Stimulated activated CD4-positive, alpha-beta T cell treated with anti-CD3 and anti-CD28 coated beads, Interleukin-2, amount 100 ng/mL, for 48 hours (primary cell): Measurements from ENCODE around the gene JUN.
"Not testable (repeated sequence)": the region's sequence is repeated elsewhere in the genome, so short reads cannot be mapped to it uniquely, and the experiment has no call there.

Experiments used
- DNase-seq, 2 donors: peaks; one replicate each; pipeline ENCODE4 v3.0.0-alpha.2; 2020

The JUN gene

GRCh38 chr1:58805716-58806571 lies 22.1 kb upstream of the JUN start:
- DNase-seq: no peak

DNA sequence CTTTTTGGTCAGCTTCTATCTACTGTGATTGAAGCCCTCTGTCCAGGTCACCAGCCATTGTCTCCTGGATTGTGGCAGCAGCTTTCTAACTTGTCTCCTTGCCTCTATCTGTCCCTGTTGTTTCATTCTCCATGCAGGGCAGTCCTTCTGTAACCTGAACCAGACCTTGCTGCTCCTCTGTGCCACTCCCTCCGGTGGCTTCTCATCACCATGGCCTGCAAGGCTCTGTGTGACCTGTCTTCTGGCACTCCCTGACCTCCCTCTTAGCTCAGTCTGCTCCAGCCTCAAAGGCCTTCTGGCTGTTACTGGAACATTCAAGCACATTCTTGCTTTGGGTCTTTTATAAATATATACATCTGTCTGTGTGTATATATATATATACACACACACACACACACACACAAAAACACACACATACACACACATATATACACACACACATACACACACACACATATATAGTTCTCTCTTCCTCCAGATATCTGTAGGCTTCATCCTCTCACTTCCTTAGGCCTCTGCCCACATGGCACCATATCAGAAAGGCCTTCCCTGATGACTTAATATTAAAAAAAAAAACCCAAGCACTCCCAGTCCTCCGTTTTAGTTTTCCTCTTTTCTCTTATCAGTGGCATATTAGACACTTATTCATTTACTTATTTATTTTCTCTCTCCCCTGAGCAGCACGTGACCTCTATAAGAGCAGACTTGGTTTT lies 21.2 kb upstream of the JUN start:
- no peak for DNase-seq

- DNase-seq: no peak
Observed at GRCh38 chr1:58803858-58804257, 20.0 kb upstream of the JUN start.

GRCh38 chr1:58802640-58803399 lies 19.0 kb upstream of the JUN start:
- DNase-seq: no peak

DNA sequence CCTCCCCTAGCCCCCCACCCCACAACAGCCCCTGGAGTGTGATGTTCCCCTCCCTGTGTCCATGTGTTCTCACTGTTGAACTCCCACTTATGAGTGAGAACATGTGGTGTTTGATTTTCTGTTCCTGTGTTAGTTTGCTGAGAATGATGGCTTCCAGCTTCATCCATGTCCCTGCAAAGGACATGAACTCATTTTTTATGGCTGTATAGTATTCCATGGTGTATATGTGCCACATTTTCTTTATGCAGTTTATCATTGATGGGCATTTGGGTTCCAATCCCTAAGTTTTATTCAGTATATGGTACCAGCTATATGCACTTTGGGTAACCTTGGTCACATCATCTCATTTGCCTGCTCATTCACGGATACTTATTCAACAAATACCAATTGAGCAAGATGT lies 17.4 kb upstream of the JUN start:
- DNase-seq: not testable (repeated sequence)

GRCh38 chr1:58799650-58800049 lies 15.8 kb upstream of the JUN start:
- DNase-seq: no peak

DNA sequence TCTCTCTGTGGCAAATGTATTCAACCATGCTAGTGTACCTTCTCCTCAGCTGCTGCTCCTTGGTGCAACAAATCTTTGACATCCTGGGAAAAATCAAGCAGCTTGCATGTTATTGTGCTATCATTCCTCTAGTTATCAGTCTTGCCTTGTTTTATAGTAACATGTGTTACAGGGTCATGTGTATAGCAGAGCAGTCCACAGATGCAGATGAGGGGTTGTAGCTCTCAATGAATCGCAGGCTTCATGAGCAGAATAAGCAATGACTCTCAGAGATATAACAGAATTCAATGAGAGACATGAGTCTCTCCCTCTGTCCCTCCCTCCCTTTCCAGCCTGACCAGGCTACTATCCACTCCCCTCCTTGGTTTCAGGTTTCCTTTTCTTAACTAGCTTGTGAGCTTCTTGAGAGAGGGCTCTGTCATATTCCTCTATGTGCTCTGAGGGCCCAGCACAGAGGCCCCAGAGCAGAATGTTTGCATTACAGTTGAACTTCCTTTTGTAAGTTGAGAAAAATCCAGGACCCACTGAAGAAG lies 15.1 kb upstream of the JUN start:
- no peak for DNase-seq

DNA sequence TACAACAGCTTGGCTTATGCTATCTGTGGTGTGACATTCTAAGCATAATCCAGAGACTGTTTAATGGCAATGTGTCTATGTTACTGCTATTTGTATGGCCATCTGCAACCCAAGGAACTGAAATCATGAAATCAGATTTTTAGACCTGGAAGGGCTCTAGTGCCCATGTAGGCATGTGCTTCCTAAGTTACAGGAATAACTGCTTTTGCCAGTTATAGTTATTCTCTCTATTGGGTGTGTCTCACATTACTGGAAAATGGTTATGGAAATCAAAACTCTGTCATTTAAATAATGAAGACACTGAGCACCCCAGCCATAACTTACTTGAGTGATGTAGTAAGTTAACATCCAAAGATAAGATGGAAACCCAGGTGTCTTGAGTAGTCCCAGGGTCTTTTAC lies 12.6 kb upstream of the JUN start:
- DNase-seq: no peak

DNA sequence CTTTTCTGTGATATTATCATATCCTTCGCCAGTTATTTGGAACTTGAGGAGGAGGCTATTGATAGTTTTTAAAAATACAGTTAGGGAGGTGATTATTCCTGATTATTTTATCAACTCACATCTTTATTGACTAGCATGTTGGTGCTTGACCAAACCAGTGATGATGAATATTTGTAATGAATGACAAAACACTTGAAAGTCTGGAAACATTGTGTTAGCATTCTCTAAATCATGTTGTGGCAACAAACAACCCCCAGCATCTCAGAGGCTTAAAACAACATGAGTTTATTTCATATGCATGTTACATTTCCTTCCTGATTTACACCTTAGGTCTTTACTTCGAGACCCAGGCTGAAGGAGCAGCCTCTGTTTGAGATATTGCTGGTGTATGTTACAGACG lies 10.7 kb upstream of the JUN start:
- no peak for DNase-seq

- no peak for DNase-seq
Observed at GRCh38 chr1:58792846-58793245, 9.0 kb upstream of the JUN start.

DNA sequence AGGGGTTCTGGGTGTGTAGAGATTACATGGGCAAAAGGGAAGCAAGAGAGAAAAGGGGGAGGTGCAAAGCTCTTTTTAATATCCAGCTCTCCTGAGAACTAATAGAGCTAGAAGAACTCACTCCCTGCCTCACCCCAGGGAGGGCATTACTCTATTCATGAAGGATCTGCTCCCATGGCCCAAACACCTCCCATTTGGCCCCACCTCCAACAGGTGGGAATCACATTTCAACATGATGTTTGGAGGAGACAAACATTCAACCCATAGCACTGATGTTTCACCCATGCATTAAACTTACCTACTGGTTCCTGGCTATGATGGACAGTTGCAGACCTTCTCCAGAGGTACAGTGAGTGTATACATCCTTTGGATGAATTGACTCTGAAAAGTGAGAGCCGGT lies 7.3 kb upstream of the JUN start:
- no peak for DNase-seq

DNA sequence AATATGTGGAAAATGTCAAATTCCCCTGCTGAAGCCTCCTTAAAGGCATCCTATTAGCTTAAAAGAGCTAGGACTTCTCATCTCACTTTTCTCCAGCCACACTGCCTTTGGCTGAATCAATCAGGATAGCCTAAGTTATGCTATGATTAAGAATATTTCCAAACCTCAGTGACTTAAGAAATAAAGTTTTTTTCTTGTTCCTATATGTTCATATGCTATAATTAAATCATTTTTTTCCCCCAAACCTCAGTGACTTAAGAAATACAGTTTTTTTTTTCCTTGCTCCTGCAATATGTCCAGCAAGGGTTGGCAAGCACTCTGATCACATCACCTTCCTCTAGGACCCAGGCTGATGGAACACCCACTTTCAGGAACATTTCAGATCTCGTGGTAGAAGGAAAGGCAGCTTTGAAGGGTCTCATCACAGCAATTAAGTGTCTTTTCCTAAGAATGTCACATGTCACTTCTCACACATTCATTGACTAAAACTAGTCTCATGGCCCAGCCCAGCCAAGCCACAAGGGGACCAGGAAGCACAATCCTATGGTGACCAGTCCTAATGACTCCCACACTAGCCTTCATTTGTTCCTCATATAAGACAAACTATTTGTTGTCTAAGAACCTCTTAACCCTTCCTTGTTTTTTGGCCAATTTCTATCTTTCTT lies 6.3 kb upstream of the JUN start:
- DNase-seq: no peak

DNA sequence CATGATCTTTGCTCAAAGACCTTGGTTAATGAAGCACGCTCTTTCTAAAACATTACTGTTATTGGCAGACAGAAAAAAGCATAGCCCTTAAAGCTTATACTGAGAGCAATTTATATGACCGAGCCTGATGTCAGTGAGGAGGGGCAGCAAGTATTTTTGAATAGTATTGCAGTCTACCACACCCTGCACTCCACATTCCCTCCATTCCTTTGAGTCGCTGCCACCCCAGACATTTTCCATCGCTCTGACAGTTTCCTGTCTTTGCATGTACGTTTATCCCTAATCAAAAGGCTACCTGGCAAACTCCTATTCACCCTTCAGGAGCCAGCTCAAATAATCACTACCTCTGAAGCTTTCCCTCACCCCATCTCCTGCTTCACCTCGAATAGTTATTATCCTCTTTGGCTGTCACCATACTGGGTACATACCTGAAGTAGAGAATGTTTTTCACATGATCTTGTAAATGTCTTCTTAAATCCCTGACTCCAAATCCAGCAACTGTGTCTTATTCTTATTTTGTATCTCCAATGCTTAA lies 5.5 kb upstream of the JUN start:
- DNase-seq: no peak

GRCh38 chr1:58788259-58788658 lies 4.4 kb upstream of the JUN start:
- DNase-seq: no peak

- DNase-seq: no peak
Observed at GRCh38 chr1:58786927-58787245, 3.0 kb upstream of the JUN start.

DNA sequence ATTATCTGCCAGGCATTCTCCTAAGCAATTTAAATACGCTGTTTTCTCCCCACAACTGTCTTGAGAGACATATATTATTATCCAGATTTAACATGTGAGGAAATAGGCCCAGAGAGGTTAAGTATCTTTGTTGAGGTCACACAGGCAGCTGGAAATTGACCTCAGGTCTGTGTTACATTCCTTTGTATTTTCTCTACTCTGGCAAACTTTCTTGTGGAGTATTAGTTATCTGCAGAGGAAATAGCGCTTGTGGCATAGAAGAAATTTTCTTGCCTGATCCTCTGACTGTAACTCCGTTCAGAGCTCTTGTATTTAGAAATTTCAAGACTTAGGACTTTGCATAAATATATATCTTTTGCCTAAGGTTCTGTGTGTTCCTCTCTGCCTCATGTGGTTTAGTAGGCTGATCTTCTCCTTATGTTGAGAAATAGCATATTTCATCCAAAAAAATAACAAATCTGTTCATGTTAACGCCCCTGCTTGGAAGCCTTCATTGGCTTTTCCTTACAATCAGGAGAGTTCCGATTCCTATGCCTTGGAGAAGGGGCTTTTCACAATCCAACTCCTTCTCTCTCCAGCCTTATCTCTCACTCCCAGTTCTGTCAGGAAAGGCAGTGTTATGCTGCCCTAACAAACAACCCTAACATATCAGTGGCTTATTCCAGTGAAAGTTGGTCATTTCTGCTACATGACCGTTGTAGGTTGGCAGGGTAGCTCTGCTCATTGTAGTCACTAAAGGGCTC lies 2.5 kb upstream of the JUN start:
- no peak for DNase-seq

DNA sequence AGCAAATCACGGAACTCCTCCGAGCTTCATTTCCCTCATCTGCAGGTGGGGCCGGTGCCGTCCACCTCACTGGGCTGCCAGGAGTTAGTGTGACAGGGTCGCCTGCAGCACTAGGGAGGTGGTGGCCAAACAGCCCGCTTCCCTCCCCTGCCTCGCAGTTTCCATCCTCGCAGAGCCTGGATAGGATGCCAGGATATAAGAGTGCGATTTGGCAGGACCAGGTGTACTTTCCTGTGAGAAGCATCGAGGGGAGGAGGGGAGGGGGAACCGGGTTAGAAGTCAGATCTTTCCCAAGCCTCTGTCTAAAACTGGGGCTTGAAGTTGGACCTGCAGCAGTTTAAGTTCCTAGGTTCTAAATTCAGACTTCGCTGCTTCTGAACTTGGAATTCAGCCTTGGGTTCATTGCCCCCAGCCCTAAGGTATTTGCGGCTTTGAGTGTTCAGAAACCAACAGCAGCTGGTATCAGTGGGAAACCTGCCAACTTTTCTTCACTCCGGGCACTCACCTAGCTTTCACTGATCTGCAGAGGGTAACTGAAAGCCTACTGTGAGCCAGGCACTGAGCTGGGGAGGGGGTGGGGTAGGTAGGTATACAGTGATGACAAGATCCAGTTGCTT lies 1.7 kb upstream of the JUN start:
- peak; percentile 6 to 19 for DNase-seq

- DNase-seq: peak; percentile 61 to 62
Observed at GRCh38 chr1:58784758-58785441, 1.1 kb upstream of the JUN start.

DNA sequence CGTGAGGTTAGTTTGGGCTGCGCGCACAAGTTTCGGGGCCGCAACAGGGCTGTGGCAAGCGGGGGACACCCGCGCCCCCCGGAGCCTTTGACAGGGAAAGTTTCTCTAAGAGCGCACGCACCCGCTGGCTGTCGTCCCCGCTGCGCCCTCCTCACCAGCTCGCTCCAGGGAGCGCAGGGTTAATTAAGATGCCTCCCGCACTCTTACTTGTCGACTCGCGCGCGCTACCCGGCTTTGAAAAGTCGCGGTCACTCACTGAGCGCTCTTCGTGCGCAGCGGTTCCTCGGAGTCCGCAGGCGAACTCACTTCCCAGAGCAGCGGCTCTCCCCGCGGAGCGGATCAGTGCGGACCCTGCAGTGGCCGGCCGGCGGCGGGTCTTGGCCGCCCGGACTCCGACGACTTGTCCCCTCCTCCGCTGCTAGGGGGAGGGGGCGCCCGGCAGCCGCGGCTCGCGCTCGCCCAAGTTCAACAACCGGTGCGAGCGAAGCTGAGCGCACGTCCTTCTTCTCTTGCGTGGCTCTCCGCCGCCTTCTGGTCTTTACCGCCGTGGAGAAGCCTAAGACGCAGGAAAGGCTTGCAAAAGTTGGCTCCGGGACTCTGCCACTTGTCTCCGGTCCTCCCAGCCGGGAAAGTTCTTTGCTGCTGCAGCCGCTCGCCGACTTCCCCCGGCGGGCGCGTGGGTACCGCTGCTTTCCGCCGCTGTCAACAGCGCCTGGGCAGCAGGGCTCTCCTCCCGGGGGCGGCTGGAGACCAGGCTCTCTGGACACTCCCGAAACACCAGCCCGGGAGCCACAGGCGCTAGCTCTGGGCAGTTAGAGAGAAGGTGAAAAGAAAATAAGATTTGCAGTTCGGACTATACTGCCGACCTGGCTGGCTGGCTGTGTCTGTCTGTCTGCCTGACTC lies 506 bp downstream of the JUN start:
- peak; percentile 32 to 39 for DNase-seq
